ENCODE data around the gene KRT72. TPM values are rescaled to one million over a fixed set of nuclear protein-coding genes. Genes with fewer than 3 reads are reported as not detected.

The KRT72 gene
- 2.1 and 5.0 TPM in 2 replicates for polyA plus RNA-seq

GRCh38 chr12:52600941-52601481 is at the start of gene KRT72:
Gene KRT72 (minus strand): TSS chr12:52601463. CDS start chr12:52601452, 11 bp downstream.

GRCh38 chr12:52618216-52618615 is 17.0 kb upstream of the KRT72 start, which contains the start of gene KRT73:
Gene KRT73 (minus strand): TSS chr12:52618559. CDS start chr12:52618524, 35 bp downstream.

GRCh38 chr12:52573743-52574142 is 27.5 kb downstream of the KRT72 start, which contains the start of gene KRT74:
Gene KRT74 (minus strand): TSS chr12:52573843. CDS start chr12:52573777, 66 bp downstream.

GRCh38 chr12:52552681-52553195 is 48.5 kb downstream of the KRT72 start, which contains the start of gene KRT71:
Gene KRT71 (minus strand): TSS chr12:52553145. CDS start chr12:52553077, 68 bp downstream.

Other genes starting within 250 kb of the KRT72 start
- gene KRT85, start 234.0 kb downstream of the KRT72 start, polyA plus RNA-seq, result not detected in 2 replicates
- not detected in 2 replicates for gene KRT84, start 215.8 kb downstream of the KRT72 start, polyA plus RNA-seq
- gene KRT82, start 195.1 kb downstream of the KRT72 start, polyA plus RNA-seq, result not detected in 2 replicates
- gene KRT75, start 167.1 kb downstream of the KRT72 start, polyA plus RNA-seq, result not detected in 2 replicates
- gene KRT6B, start 149.3 kb downstream of the KRT72 start, polyA plus RNA-seq, result not detected in 2 replicates
- not detected in 2 replicates for gene KRT6C, start 127.7 kb downstream of the KRT72 start, polyA plus RNA-seq
- gene KRT6A, start 108.2 kb downstream of the KRT72 start, polyA plus RNA-seq, result not detected in 2 replicates
- not detected in 2 replicates for gene KRT5, start 81.1 kb downstream of the KRT72 start, polyA plus RNA-seq
- gene KRT71, start 48.3 kb downstream of the KRT72 start, polyA plus RNA-seq, result not detected in 2 replicates
- gene KRT74, start 27.6 kb downstream of the KRT72 start, polyA plus RNA-seq, result 0.35 and 0.92 TPM in 2 replicates
- not detected in 2 replicates for gene KRT73, start 17.1 kb upstream of the KRT72 start, polyA plus RNA-seq
- gene KRT2, start 50.7 kb upstream of the KRT72 start, polyA plus RNA-seq, result not detected in 2 replicates
- not detected in 2 replicates for gene KRT1, start 78.9 kb upstream of the KRT72 start, polyA plus RNA-seq
- gene KRT77, start 102.1 kb upstream of the KRT72 start, polyA plus RNA-seq, result not detected in 2 replicates
- gene KRT76, start 175.9 kb upstream of the KRT72 start, polyA plus RNA-seq, result not detected in 2 replicates
- not detected in 2 replicates for gene KRT3, start 194.7 kb upstream of the KRT72 start, polyA plus RNA-seq
- not detected in 2 replicates for gene KRT4, start 212.7 kb upstream of the KRT72 start, polyA plus RNA-seq
- 0.81 TPM in 1 of 2 replicates, not detected in the other for gene KRT79, start 232.8 kb upstream of the KRT72 start, polyA plus RNA-seq
- gene KRT78, start 247.5 kb upstream of the KRT72 start, polyA plus RNA-seq, result not detected in 2 replicates